Trophoblast cell (in vitro differentiated cells and primary cell): ENCODE data around the gene THEMIS.

Experiments
- DNase-seq, 2 donors: peaks; one replicate each; pipeline ENCODE4 v3.0.0-alpha.2; 2016
- H2AFZ ChIP-seq: 2 replicates; pipeline ENCODE4 v1.6.1; 2013; ENCODE audit warnings: low read length, moderate library complexity, mild to moderate bottlenecking; ENCODE audit not compliant: insufficient read depth, poor library complexity
- H2AK5ac ChIP-seq: 2 replicates; pipeline ENCODE4 v1.6.1; 2013; ENCODE audit warnings: mild to moderate bottlenecking, low read length
- H2BK120ac ChIP-seq: 2 replicates; pipeline ENCODE4 v1.6.1; 2013; ENCODE audit warnings: low read length, mild to moderate bottlenecking, moderate library complexity; ENCODE audit not compliant: insufficient read depth, poor library complexity
- H2BK12ac ChIP-seq: 2 replicates; pipeline ENCODE4 v1.6.1; 2013; ENCODE audit warnings: mild to moderate bottlenecking, low read length, moderate library complexity
- H2BK5ac ChIP-seq: 2 replicates; pipeline ENCODE4 v1.6.1; 2013; ENCODE audit warnings: low read length, low read depth, moderate library complexity, mild to moderate bottlenecking; ENCODE audit not compliant: poor library complexity
- H3K14ac ChIP-seq: 2 replicates; pipeline ENCODE4 v1.6.1; 2013; ENCODE audit warnings: mild to moderate bottlenecking, low read length
- H3K18ac ChIP-seq: 2 replicates; pipeline ENCODE4 v1.6.1; 2013; ENCODE audit warnings: mild to moderate bottlenecking, low read length
- H3K23ac ChIP-seq: 2 replicates; pipeline ENCODE4 v1.6.1; 2013; ENCODE audit warnings: low read length
- H3K27ac ChIP-seq: 2 replicates; pipeline ENCODE4 v1.5.1; 2013; ENCODE audit warnings: low read depth, mild to moderate bottlenecking, inconsistent platforms, low read length, moderate library complexity
- H3K27me3 ChIP-seq: 2 replicates; pipeline ENCODE4 v1.6.1; 2013; ENCODE audit warnings: inconsistent platforms, mild to moderate bottlenecking, low read length, moderate library complexity; ENCODE audit not compliant: insufficient read depth
- H3K36me3 ChIP-seq, 2 experiments: 1 replicate in 1 of 2; 2 replicates in 1 of 2; pipeline ENCODE4 v1.6.1; 2013; ENCODE audit warnings: low read length in 2 of 2, mild to moderate bottlenecking in 2 of 2, moderate library complexity in 1 of 2; ENCODE audit not compliant: insufficient read depth in 2 of 2, control insufficient read depth in 1 of 2
- H3K4ac ChIP-seq: 2 replicates; pipeline ENCODE4 v1.6.1; 2013; ENCODE audit warnings: low read depth, mild to moderate bottlenecking, low read length, moderate library complexity
- H3K4me1 ChIP-seq, 2 experiments: 1 replicate in 1 of 2; 2 replicates in 1 of 2; pipeline ENCODE4 v1.6.1; 2013; ENCODE audit warnings: low read length in 2 of 2, mild to moderate bottlenecking in 2 of 2, moderate library complexity in 1 of 2; ENCODE audit not compliant: insufficient read depth in 2 of 2, control insufficient read depth in 1 of 2
- H3K4me2 ChIP-seq: 2 replicates; pipeline ENCODE4 v1.6.1; 2013; ENCODE audit warnings: inconsistent platforms, mild to moderate bottlenecking, low read length, moderate library complexity
- H3K4me3 ChIP-seq: 2 replicates; pipeline ENCODE4 v1.5.1; 2013; ENCODE audit warnings: mild to moderate bottlenecking, low read depth, low read length, inconsistent platforms
- H3K79me1 ChIP-seq: one replicate; pipeline ENCODE4 v1.6.1; 2013; ENCODE audit warnings: low read length
- H3K79me2 ChIP-seq: 2 replicates; pipeline ENCODE4 v1.6.1; 2013; ENCODE audit warnings: low read length, mild to moderate bottlenecking; ENCODE audit not compliant: control insufficient read depth, insufficient read depth, poor library complexity
- H3K9ac ChIP-seq: 2 replicates; pipeline ENCODE4 v1.6.1; 2013; ENCODE audit warnings: mild to moderate bottlenecking, low read length
- H3K9me3 ChIP-seq: 2 replicates; pipeline ENCODE4 v1.6.1; 2013; ENCODE audit warnings: low read depth, mild to moderate bottlenecking, control low read depth, inconsistent platforms, low read length; ENCODE audit not compliant: insufficient read depth
- H4K12ac ChIP-seq: 2 replicates; pipeline ENCODE4 v1.6.1; 2013; ENCODE audit warnings: low read depth, mild to moderate bottlenecking, low read length, moderate library complexity
- H4K8ac ChIP-seq: 2 replicates; pipeline ENCODE4 v1.6.1; 2013; ENCODE audit warnings: low read depth, mild to moderate bottlenecking, low read length, moderate library complexity
- H4K91ac ChIP-seq: one replicate; pipeline ENCODE4 v1.6.1; 2013; ENCODE audit warnings: low read depth, mild to moderate bottlenecking, low read length, moderate library complexity
- WGBS: extraction: QIAGEN DNeasy Blood & Tissue Kit; methylation state at CpG from one replicate; pipeline ENCODE4 v1.1.7; 2013; ENCODE audit warnings: missing lambda C conversion rate; ENCODE audit not compliant: insufficient read length, insufficient coverage; ENCODE audit errors: extremely low coverage; 5-methylcytosine and 5-hydroxymethylcytosine counted together

Gene THEMIS

GRCh38 chr6:127812985-127813698 is 87.7 kb downstream of the THEMIS start:
- H2BK12ac ChIP-seq = no peak overlapping the region
- WGBS = no CpG with 5 or more reads among the region's 16 CpGs

GRCh38 chr6:127811900-127812570 is 88.8 kb downstream of the THEMIS start:
- Histone ChIP-seq H3K9ac (no peak overlapping the region), H3K79me1 (no peaks in the 10 kb centered on the region), H3K9me3 (no peaks in the 10 kb centered on the region), H2BK5ac (no peak overlapping the region), H3K14ac (no peak overlapping the region), H4K91ac (no peak overlapping the region), H4K12ac (no peak overlapping the region), H4K8ac (no peak overlapping the region), H3K4ac (no peak overlapping the region), H3K79me2 (no peaks in the 10 kb centered on the region), H3K36me3 (no peaks in the 10 kb centered on the region), H3K4me3 (no peak overlapping the region), H2BK120ac (no peak overlapping the region), H2AFZ (no peak overlapping the region), H3K27ac (no peak overlapping the region), H3K27me3 (no peaks in the 10 kb centered on the region), H3K23ac (no peak overlapping the region), H2BK12ac (no peak overlapping the region), H3K4me1 (no peaks in the 10 kb centered on the region), H3K18ac (no peak overlapping the region), H2AK5ac (no peak overlapping the region), H3K4me2 (no peak overlapping the region)
- DNase-seq = no peak
- no CpG with 5 or more reads among the region's 4 CpGs for WGBS

More at GRCh38 chr6:127812985-127813698, 87.7 kb downstream of the THEMIS start:
- Histone ChIP-seq H3K23ac (no peak overlapping the region), H2AFZ (no peak overlapping the region), H3K4me2 (no peak overlapping the region), H4K8ac (no peak overlapping the region), H3K18ac (no peak overlapping the region), H3K4me3 (no peak overlapping the region), H2AK5ac (no peak overlapping the region), H3K4ac (no peak overlapping the region), H3K79me1 (no peaks in the 10 kb centered on the region), H3K36me3 (no peaks in the 10 kb centered on the region), H4K91ac (no peak overlapping the region), H3K14ac (no peak overlapping the region), H3K9ac (no peak overlapping the region), H2BK120ac (no peak overlapping the region), H4K12ac (no peak overlapping the region), H3K27ac (no peak overlapping the region), H2BK5ac (no peak overlapping the region), H3K4me1 (no peaks in the 10 kb centered on the region), H3K9me3 (no peaks in the 10 kb centered on the region), H3K79me2 (no peaks in the 10 kb centered on the region), H3K27me3 (no peaks in the 10 kb centered on the region)
- no peak for DNase-seq

DNA sequence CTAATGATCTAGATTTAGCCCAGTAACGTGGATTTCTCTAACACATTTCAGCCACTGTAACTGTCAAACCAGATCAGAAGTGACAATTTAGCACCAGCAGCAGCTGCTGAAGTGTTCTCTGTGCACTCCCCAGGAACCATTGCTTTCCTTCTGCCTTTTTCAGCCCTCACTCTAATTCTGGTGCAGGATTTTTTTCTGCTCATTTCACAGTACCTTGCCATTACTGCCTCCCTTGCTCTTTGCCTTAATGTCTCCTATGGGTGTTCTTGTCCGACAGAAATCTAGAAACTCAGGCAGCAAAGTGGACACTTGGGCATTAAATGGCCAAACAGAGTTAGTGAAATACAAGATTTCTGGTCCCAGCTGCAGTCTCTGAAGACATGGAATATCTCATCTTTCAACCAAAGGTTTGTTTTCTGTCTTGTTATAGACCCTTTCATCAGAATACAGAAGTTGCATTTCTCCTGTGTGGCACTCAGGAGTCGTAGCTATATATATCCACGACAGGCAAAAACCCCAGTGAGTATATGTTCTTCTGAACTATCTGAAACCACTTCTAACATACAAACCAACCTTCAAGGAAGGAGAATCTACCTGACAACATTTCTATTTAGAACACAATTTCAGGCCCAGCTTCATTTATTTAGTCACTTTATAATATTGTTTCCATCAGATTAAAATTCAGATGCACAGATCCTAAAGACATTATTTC is 92.9 kb downstream of the THEMIS start:
- Histone ChIP-seq H3K79me1 (no peaks in the 10 kb centered on the region), H2BK120ac (no peak overlapping the region), H3K79me2 (no peaks in the 10 kb centered on the region), H3K4me2 (no peak overlapping the region), H3K4me1 (no peaks in the 10 kb centered on the region), H2BK5ac (no peak overlapping the region), H3K27ac (no peak overlapping the region), H3K23ac (no peak overlapping the region), H3K27me3 (no peaks in the 10 kb centered on the region), H3K9me3 (no peaks in the 10 kb centered on the region), H2AFZ (no peak overlapping the region), H4K8ac (no peak overlapping the region), H3K4ac (no peak overlapping the region), H3K36me3 (no peaks in the 10 kb centered on the region), H4K12ac (no peak overlapping the region), H2BK12ac (no peak overlapping the region), H3K9ac (no peak overlapping the region), H4K91ac (no peak overlapping the region), H3K4me3 (no peak overlapping the region), H3K18ac (no peak overlapping the region), H3K14ac (no peak overlapping the region), H2AK5ac (no peak overlapping the region)
- WGBS = no CpG with 5 or more reads among the region's 4 CpGs
- no peak for DNase-seq

GRCh38 chr6:127796713-127797112 is 104.1 kb downstream of the THEMIS start:
- no CpG with 5 or more reads among the region's 1 CpG for WGBS
- H3K23ac ChIP-seq = no peak overlapping the region
- no peak overlapping the region for H4K8ac ChIP-seq
- H2BK12ac ChIP-seq = no peak overlapping the region
- H3K4ac ChIP-seq = no peak overlapping the region
- DNase-seq = no peak
- H3K4me2 ChIP-seq = no peak overlapping the region
- H3K4me3 ChIP-seq = no peak overlapping the region
- no peaks in the 10 kb centered on the region for H3K79me2 ChIP-seq
- H3K4me1 ChIP-seq = no peaks in the 10 kb centered on the region
- H2BK120ac ChIP-seq = no peak overlapping the region
- H2AK5ac ChIP-seq = no peak overlapping the region
- no peak overlapping the region for H4K12ac ChIP-seq
- no peak overlapping the region for H2BK5ac ChIP-seq
- H3K36me3 ChIP-seq = no peaks in the 10 kb centered on the region
- no peaks in the 10 kb centered on the region for H3K79me1 ChIP-seq
- no peak overlapping the region for H3K18ac ChIP-seq
- H3K14ac ChIP-seq = no peak overlapping the region
- no peak overlapping the region for H3K9ac ChIP-seq
- no peak overlapping the region for H2AFZ ChIP-seq
- no peak overlapping the region for H3K27ac ChIP-seq
- no peak overlapping the region for H4K91ac ChIP-seq
- no peaks in the 10 kb centered on the region for H3K27me3 ChIP-seq
- H3K9me3 ChIP-seq = no peaks in the 10 kb centered on the region
